MM.1S (cell line): Measurements from ENCODE around the gene KCNK2.

Experiments used
- EZH2 ChIP-seq: fragments of 300-600 bp; sonication (generic); optimal IDR thresholded peaks from 2 replicates; pipeline ENCODE3; 2017; ENCODE audit warnings: low read depth, mild to moderate bottlenecking, antibody characterized with exemption, low read length, mixed read lengths
- EZH2phosphoT487 ChIP-seq: fragments of 300-600 bp; sonication (generic); IDR thresholded peaks from 2 replicates; pipeline ENCODE4 v1.6.1; 2018; ENCODE audit warnings: antibody characterized with exemption, low read length
- TF ChIP-seq, protein P1 (sequence below): fragments of 300-600 bp; sonication (generic); IDR thresholded peaks from 2 replicates; pipeline ENCODE4 v1.5.1; 2016; ENCODE audit warnings: antibody characterized with exemption, low read length, mixed read lengths

DNA sequence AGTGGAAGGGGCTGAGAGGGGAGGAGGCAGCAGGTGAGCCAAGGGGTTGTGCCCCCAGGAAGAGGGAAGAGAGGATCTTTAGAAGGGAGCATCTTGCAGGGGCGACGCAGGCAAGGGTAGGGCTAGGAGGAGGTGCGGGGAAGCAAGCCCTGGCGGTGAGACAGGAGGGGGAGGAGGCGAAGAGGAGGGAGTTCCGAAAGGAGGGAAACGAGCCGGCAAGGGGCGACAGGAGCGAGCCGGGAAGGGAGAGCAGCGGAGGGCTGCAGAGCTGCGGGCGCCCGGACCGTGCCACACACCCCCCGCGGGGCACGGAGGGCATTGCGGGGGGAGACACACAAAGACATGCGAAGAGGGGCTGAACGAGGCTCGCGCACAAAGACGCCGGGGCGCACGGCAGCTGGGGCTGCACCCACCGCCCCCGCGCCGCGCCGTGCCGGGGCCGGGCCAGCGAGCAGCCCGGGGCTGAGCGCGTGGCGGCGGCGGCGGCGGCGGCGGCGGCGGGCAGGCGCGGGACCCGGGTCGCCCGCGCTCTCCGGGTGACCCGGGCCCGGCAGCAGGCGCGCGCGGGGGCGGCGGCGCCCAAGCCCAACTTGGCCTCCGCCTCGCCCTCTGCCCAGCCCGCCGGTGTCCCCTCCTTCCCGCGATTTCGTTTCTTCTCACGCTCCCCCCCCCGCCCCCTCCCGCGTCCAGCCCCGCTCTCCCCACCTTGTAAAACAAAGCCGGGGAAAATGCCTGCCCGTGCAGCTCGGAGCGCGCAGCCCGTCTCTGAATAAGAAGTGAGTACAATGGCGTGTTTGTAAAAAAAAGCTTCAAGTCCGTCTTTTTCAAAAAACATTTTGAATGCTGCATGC is at the start of gene KCNK2:
- TF ChIP-seq, protein P1, sequence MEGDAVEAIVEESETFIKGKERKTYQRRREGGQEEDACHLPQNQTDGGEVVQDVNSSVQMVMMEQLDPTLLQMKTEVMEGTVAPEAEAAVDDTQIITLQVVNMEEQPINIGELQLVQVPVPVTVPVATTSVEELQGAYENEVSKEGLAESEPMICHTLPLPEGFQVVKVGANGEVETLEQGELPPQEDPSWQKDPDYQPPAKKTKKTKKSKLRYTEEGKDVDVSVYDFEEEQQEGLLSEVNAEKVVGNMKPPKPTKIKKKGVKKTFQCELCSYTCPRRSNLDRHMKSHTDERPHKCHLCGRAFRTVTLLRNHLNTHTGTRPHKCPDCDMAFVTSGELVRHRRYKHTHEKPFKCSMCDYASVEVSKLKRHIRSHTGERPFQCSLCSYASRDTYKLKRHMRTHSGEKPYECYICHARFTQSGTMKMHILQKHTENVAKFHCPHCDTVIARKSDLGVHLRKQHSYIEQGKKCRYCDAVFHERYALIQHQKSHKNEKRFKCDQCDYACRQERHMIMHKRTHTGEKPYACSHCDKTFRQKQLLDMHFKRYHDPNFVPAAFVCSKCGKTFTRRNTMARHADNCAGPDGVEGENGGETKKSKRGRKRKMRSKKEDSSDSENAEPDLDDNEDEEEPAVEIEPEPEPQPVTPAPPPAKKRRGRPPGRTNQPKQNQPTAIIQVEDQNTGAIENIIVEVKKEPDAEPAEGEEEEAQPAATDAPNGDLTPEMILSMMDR: no peak
- TF ChIP-seq EZH2 (no peak), EZH2phosphoT487 (no peak)
